Caco-2 (cell line): ENCODE measurements around the gene ARMS2. TPM values are rescaled to one million over a fixed set of nuclear protein-coding genes. Genes with fewer than 3 reads are reported as not detected.
A peak's percentile ranks its signal among the peaks of the same experiment; 100 is the strongest.

Experiments used
- BruUV-seq: library from RNA; stranded (reverse); fragments of 400-500 nt; replicated peaks from 2 replicates; lab custom pipeline; 2021; lab: Mats Ljungman, UMichigan
- CTCF ChIA-PET: fragments of 300-600 bp; sonication (Branson Sonifier 250); formaldehyde crosslinking; loops from one replicate; lab custom pipeline; 2022; ENCODE audit warnings: antibody characterized with exemption; lab: Charles Lee
- POLR2A ChIA-PET: fragments of 300-600 bp; sonication (Branson Sonifier 250); formaldehyde crosslinking; loops from one replicate; lab custom pipeline; 2022; ENCODE audit warnings: antibody characterized with exemption; lab: Charles Lee
- DNase-seq, 2 experiments: peaks; one replicate each; pipeline versions ENCODE4 v3.0.0 to v3.0.0-alpha.2; 2020 to 2022
- H3K27me3 ChIP-seq: replicated peaks from 2 replicates; pipeline ENCODE4 v1.6.0; 2011; ENCODE audit warnings: low read length; ENCODE audit not compliant: control insufficient read depth, insufficient read depth
- H3K36me3 ChIP-seq: 2 replicates; pipeline ENCODE4 v1.5.1; 2011; ENCODE audit warnings: low read length; ENCODE audit not compliant: control insufficient read depth, insufficient read depth
- H3K4me1 ChIP-seq: fragments of 250-450 bp; sonication (Bioruptor Pico); 2 replicates; pipeline ENCODE4 v1.5.1; 2020; ENCODE audit warnings: mild to moderate bottlenecking
- H3K4me3 ChIP-seq: 2 replicates; pipeline ENCODE4 v1.5.1; 2011; ENCODE audit warnings: low read depth, mild to moderate bottlenecking, control low read depth, low read length
- H3K9me3 ChIP-seq: fragments of 250-450 bp; sonication (Bioruptor Pico); 2 replicates; pipeline ENCODE4 v1.5.1; 2020; ENCODE audit warnings: mild to moderate bottlenecking, moderate library complexity
- H3K27ac Mint-ChIP-seq: one replicate; pipeline ENCODE4 v1.8.0; 2022; ENCODE audit warnings: mixed read lengths; ENCODE audit not compliant: unreplicated experiment
- H3K27me3 Mint-ChIP-seq: one replicate; pipeline ENCODE4 v1.8.0; 2022; ENCODE audit warnings: mixed read lengths; ENCODE audit not compliant: insufficient read depth, unreplicated experiment
- H3K36me3 Mint-ChIP-seq: one replicate; pipeline ENCODE4 v1.8.0; 2022; ENCODE audit warnings: mild to moderate bottlenecking, mixed read lengths; ENCODE audit not compliant: insufficient read depth, unreplicated experiment
- H3K4me1 Mint-ChIP-seq: one replicate; pipeline ENCODE4 v1.8.0; 2022; ENCODE audit warnings: low read depth, mixed read lengths; ENCODE audit not compliant: unreplicated experiment
- H3K4me3 Mint-ChIP-seq: one replicate; pipeline ENCODE4 v1.8.0; 2022; ENCODE audit warnings: mild to moderate bottlenecking, moderate library complexity, mixed read lengths; ENCODE audit not compliant: unreplicated experiment
- H3K9me3 Mint-ChIP-seq: one replicate; pipeline ENCODE4 v1.8.0; 2022; ENCODE audit warnings: mixed read lengths; ENCODE audit not compliant: unreplicated experiment
- CTCF ChIP-seq, 2 experiments: fragments of 200-600 bp in 1 of 2; IDR thresholded peaks; 1 replicate in 1 of 2; 2 replicates in 1 of 2; pipeline versions ENCODE4 v1.5.1 to v1.8.0; 2011 to 2022; ENCODE audit warnings: antibody characterized with exemption in 1 of 2, control low read depth in 1 of 2, inconsistent platforms in 1 of 2, low read depth in 1 of 2, low read length in 1 of 2, mild to moderate bottlenecking in 1 of 2, moderate library complexity in 1 of 2; ENCODE audit not compliant: insufficient read depth in 1 of 2, severe bottlenecking in 1 of 2, unreplicated experiment in 1 of 2
- intact Hi-C: fragments of 100-400 bp; cut with micrococcal nuclease; formaldehyde crosslinking; loops from one replicate; pipeline ENCODE4 v1.10.0; 2022; ENCODE audit not compliant: unreplicated experiment
- total RNA-seq: library from RNA; stranded (reverse); gene quantifications from 2 replicates; pipeline ENCODE4 v1.2.3, GENCODE V29; 2022

ARMS2 gene
- total RNA-seq, 1 experiment from 2014 or later, result not detected

- H3K36me3 Mint-ChIP-seq, result no peaks in the 10 kb centered on the region
- no peak for TF ChIP-seq CTCF (IDR thresholded peaks at IDR 0.05; ENCODE audit: insufficient read depth in 1 of 2, low read depth in 1 of 2, low read length in 1 of 2, severe bottlenecking in 1 of 2, unreplicated experiment in 1 of 2)
- CTCF ChIA-PET, result no interaction called here
- H3K4me3 ChIP-seq, result peak within 1 kb of the TSS; percentile 39
- POLR2A ChIA-PET, result no interaction called here
- H3K9me3 Mint-ChIP-seq, result no peaks in the 10 kb centered on the region
- peaks cover 5% of the 10 kb centered on the region for H3K4me1 ChIP-seq
- intact Hi-C loops, result loop anchor here (10.0 kb wide), 1 partner anchor 103 kb away; the partner anchor contains the start of gene DMBT1
- BruUV-seq, result no TSS peak
- no peak within 1 kb of the TSS for H3K27ac Mint-ChIP-seq
- H3K4me1 Mint-ChIP-seq, result no peaks in the 10 kb centered on the region
- H3K36me3 ChIP-seq, result no peaks in the 10 kb centered on the region
- H3K27me3 Mint-ChIP-seq, result peaks cover 40% of the 10 kb centered on the region
- peak in 1 of 2 experiments; percentile 61 for DNase-seq
- H3K27me3 ChIP-seq, result peaks cover 19% of the 10 kb centered on the region
- peak within 1 kb of the TSS; percentile 63 for H3K4me3 Mint-ChIP-seq
- H3K9me3 ChIP-seq, result no peaks in the 10 kb centered on the region
Measured at GRCh38 chr10:122461367-122461728, 6.9 kb downstream of the ARMS2 start, which contains the start of gene HTRA1. Gene HTRA1 (plus strand): TSS chr10:122461553. CDS start chr10:122461653, 100 bp downstream.

- TF ChIP-seq CTCF (IDR thresholded peaks at IDR 0.05; ENCODE audit: insufficient read depth in 1 of 2, low read depth in 1 of 2, low read length in 1 of 2, severe bottlenecking in 1 of 2, unreplicated experiment in 1 of 2), result no peak
- no peaks in the 10 kb centered on the region for H3K36me3 Mint-ChIP-seq
- Histone ChIP-seq H3K4me1 (peaks cover 5% of the 10 kb centered on the region), H3K9me3 (no peaks in the 10 kb centered on the region), H3K4me3 (peak overlapping the region; percentile 39), H3K36me3 (no peaks in the 10 kb centered on the region), H3K27me3 (peaks cover 19% of the 10 kb centered on the region)
- H3K9me3 Mint-ChIP-seq, result no peaks in the 10 kb centered on the region
- peak in 1 of 2 experiments; percentile 12 for DNase-seq
- H3K27me3 Mint-ChIP-seq, result peaks cover 44% of the 10 kb centered on the region
- CTCF ChIA-PET, result no interaction called here
- BruUV-seq, result no TSS peak
- no peak overlapping the region for H3K27ac Mint-ChIP-seq
- H3K4me3 Mint-ChIP-seq, result peak overlapping the region; percentile 63
- H3K4me1 Mint-ChIP-seq, result no peaks in the 10 kb centered on the region
- POLR2A ChIA-PET, result no interaction called here
- intact Hi-C loops, result loop anchor here (10.0 kb wide), 1 partner anchor 103 kb away; the partner anchor contains the start of gene DMBT1
Measured at GRCh38 chr10:122461729-122462532, 7.5 kb downstream of the ARMS2 start.

DNA sequence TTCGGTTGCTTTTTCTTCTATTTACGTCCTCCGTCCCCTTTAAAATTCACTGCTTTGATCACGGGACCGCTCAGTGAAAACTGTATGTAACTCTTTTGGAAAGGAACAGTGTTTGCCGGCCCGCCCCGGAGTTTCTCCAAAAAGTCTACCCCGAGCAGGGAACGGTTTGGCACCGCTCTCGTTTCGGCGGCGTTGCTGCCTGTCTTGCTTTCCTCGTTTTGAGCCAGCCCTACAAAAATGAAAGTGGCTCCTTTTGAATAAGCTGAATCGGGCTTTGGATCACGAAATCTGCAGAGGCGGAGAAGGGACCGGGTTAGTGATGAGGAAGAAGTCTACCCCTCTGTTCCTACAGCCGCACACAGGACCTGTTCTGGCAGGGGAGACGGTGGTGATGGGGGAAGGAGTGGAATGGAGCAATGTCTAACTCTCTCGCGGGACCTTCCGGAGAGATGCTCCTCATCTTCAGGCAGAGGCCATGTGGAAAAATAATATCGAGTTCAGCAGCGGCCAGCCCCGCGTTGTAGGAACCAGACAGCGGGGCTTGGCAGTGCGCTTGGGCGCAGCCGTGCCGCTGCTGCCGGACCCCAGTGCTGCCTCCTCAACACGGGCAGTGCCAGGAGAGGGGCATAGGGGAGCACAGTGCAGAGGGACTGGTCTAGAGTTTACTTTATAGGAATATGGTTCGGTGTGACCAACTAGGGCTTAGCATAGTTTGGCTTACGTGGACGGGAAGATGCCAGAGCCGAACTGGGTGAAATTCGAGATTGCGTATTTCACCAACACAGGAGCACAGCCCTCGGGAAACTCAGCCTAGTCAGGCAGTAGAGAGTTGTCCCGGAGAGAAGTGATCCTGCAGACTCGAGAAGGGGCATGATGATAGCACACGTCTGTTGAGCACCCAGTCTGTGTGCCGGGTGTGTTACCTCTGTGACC lies 8.3 kb downstream of the ARMS2 start:
- POLR2A ChIA-PET, result no interaction called here
- H3K4me3 Mint-ChIP-seq, result peak overlapping the region; percentile 63
- CTCF ChIA-PET, result no interaction called here
- H3K4me3 ChIP-seq, result no peak overlapping the region; the same call in 1 of the 2 replicates
- no peaks in the 10 kb centered on the region for H3K36me3 Mint-ChIP-seq
- BruUV-seq, result no TSS peak
- no peaks in the 10 kb centered on the region for H3K9me3 ChIP-seq
- TF ChIP-seq CTCF (IDR thresholded peaks at IDR 0.05; ENCODE audit: insufficient read depth in 1 of 2, low read depth in 1 of 2, low read length in 1 of 2, severe bottlenecking in 1 of 2, unreplicated experiment in 1 of 2), result no peak
- no peaks in the 10 kb centered on the region for H3K9me3 Mint-ChIP-seq
- H3K27ac Mint-ChIP-seq, result no peak overlapping the region
- H3K27me3 Mint-ChIP-seq, result peaks cover 47% of the 10 kb centered on the region
- no peak for DNase-seq
- H3K4me1 Mint-ChIP-seq, result no peaks in the 10 kb centered on the region
- no peaks in the 10 kb centered on the region for H3K36me3 ChIP-seq
- peaks cover 5% of the 10 kb centered on the region for H3K4me1 ChIP-seq
- intact Hi-C loops, result loop anchor here (10.0 kb wide), 1 partner anchor 102 kb away; the partner anchor contains the start of gene DMBT1
- H3K27me3 ChIP-seq, result peaks cover 19% of the 10 kb centered on the region
